ENCODE measurements around the gene UBASH3A. TPM values are rescaled to one million over a fixed set of nuclear protein-coding genes. Genes with fewer than 3 reads are reported as not detected.

UBASH3A gene
- polyA plus RNA-seq, 2 of the 4 experiments (the other 2 are of a cell fraction): not detected

GRCh38 chr21:42455196-42455595, 51.5 kb downstream of the UBASH3A start:
- ATAC-seq: no peak
- TF ChIP-seq BCL3 (IDR thresholded peaks at IDR 0.05) (no peak), HES2 (IDR thresholded peaks at IDR 0.05) (no peak), MYC (IDR thresholded peaks at IDR 0.05; ENCODE audit: borderline replicate concordance, low read length) (no peak), FOXS1 (CRISPR knock-in tag; IDR thresholded peaks at IDR 0.05) (no peak), JUNB (IDR thresholded peaks at IDR 0.05) (no peak), EHMT2 (IDR thresholded peaks at IDR 0.05; ENCODE audit: low read depth) (no peak), POLR2AphosphoS2 (conservative IDR thresholded peaks at IDR 0.05; ENCODE audit: low read length) (no peak), JUN (IDR thresholded peaks at IDR 0.05) (no peak), EHF (CRISPR knock-in tag; IDR thresholded peaks at IDR 0.05) (no peak), KDM5A (IDR thresholded peaks at IDR 0.05) (no peak), ZSCAN20 (CRISPR knock-in tag; IDR thresholded peaks at IDR 0.05) (no peak)
- 72% methylated on average over 9 of the region's 9 CpGs for WGBS (ENCODE audit: missing lambda C conversion rate)
- Histone ChIP-seq H3K27ac (no peak overlapping the region), H3K4me3 (no peak overlapping the region), H3K4me2 (no peak overlapping the region), H3K4me1 (peaks cover 3% of the 10 kb centered on the region; the same call in 1 of the 3 replicates), H3K9me3 (no peaks in the 10 kb centered on the region)
- no peak for DNase-seq (ENCODE audit: low read depth in 1 of 2, low spot score in 1 of 2)
- CTCF ChIA-PET: interaction anchor here (1.2 kb wide), 2 partner anchors 12 to 73 kb away, joined by 4 read pairs; no protein-coding TSS in a partner anchor
- POLR2A ChIA-PET: no interaction called here
- no peak for FAIRE-seq

GRCh38 chr21:42455754-42456440, 52.2 kb downstream of the UBASH3A start:
- no peak for ATAC-seq
- H3K9me3 ChIP-seq: no peaks in the 10 kb centered on the region
- ChIA-PET POLR2A (no interaction called here), CTCF (interaction anchor here (0.7 to 1.2 kb wide), 2 partner anchors 11 to 82 kb away, joined by 3 read pairs; no protein-coding TSS in a partner anchor)
- no peak for FAIRE-seq
- DNase-seq (ENCODE audit: low read depth in 1 of 2, low spot score in 1 of 2): no peak
- 53% methylated on average over 10 of the region's 10 CpGs for WGBS (ENCODE audit: missing lambda C conversion rate)
- no peak overlapping the region for H3K27ac ChIP-seq
- H3K4me1 ChIP-seq: no peaks in the 10 kb centered on the region
- H3K4me3 ChIP-seq: no peak overlapping the region
- H3K4me2 ChIP-seq: no peak overlapping the region
- TF ChIP-seq HEYL (CRISPR knock-in tag; IDR thresholded peaks at IDR 0.05): no peak
- TF ChIP-seq MAZ (IDR thresholded peaks at IDR 0.05; ENCODE audit: borderline replicate concordance, low read depth, low read length): no peak
- no peak for TF ChIP-seq ZSCAN20 (CRISPR knock-in tag; IDR thresholded peaks at IDR 0.05)
- TF ChIP-seq CBX8 (IDR thresholded peaks at IDR 0.05): no peak
- TF ChIP-seq FOXS1 (CRISPR knock-in tag; IDR thresholded peaks at IDR 0.05): no peak
- TF ChIP-seq RCOR1 (IDR thresholded peaks at IDR 0.05; ENCODE audit: low read depth, low read length): no peak
- no peak for TF ChIP-seq HOXB5 (CRISPR knock-in tag; IDR thresholded peaks at IDR 0.05)
- no peak for TF ChIP-seq ATOH8 (CRISPR knock-in tag; IDR thresholded peaks at IDR 0.05; ENCODE audit: low read depth)
- no peak for TF ChIP-seq PHF8 (IDR thresholded peaks at IDR 0.05; ENCODE audit: borderline replicate concordance, low read depth)

- WGBS (ENCODE audit: missing lambda C conversion rate): 73% methylated on average over 8 of the region's 8 CpGs
- no peak for TF ChIP-seq RCOR1 (IDR thresholded peaks at IDR 0.05; ENCODE audit: low read depth, low read length)
- no peak for TF ChIP-seq RAD21 (conservative IDR thresholded peaks at IDR 0.05 in 1 of 2, IDR thresholded peaks at IDR 0.05 in 1 of 2)
- TF ChIP-seq CHD4 (IDR thresholded peaks at IDR 0.05; ENCODE audit: borderline replicate concordance): no peak
- no peak for TF ChIP-seq MAX (IDR thresholded peaks at IDR 0.05)
- TF ChIP-seq EHF (CRISPR knock-in tag; IDR thresholded peaks at IDR 0.05): no peak
- TF ChIP-seq USF2 (IDR thresholded peaks at IDR 0.05): no peak
- no peak for TF ChIP-seq ZNF302 (CRISPR knock-in tag; IDR thresholded peaks at IDR 0.05)
- TF ChIP-seq EHMT2 (IDR thresholded peaks at IDR 0.05; ENCODE audit: low read depth): no peak
- no peak for TF ChIP-seq ESRRA (IDR thresholded peaks at IDR 0.05; ENCODE audit: borderline replicate concordance, low read length)
- TF ChIP-seq ATOH8 (CRISPR knock-in tag; IDR thresholded peaks at IDR 0.05; ENCODE audit: low read depth): no peak
- no peak for TF ChIP-seq MYC (IDR thresholded peaks at IDR 0.05; ENCODE audit: borderline replicate concordance, low read length)
- TF ChIP-seq RNF2 (IDR thresholded peaks at IDR 0.05; ENCODE audit: borderline replicate concordance, low read depth): no peak
- TF ChIP-seq KDM1A (IDR thresholded peaks at IDR 0.05; ENCODE audit: low read depth): no peak
- no peak for TF ChIP-seq TP53 (CRISPR knock-in tag; IDR thresholded peaks at IDR 0.05)
- no peak for TF ChIP-seq CBX2 (IDR thresholded peaks at IDR 0.05; ENCODE audit: borderline replicate concordance, low read depth)
Measured at GRCh38 chr21:42456457-42456856, 52.8 kb downstream of the UBASH3A start.

More at GRCh38 chr21:42456457-42456856, 52.8 kb downstream of the UBASH3A start:
- no peaks in the 10 kb centered on the region for H3K4me1 ChIP-seq
- POLR2A ChIA-PET: no interaction called here
- no peak overlapping the region for H3K27ac ChIP-seq
- no peak for ATAC-seq
- no peak overlapping the region for H3K4me3 ChIP-seq
- CTCF ChIA-PET: interaction anchor here (0.7 to 1.4 kb wide), 3 partner anchors 11 to 311 kb away, joined by 3 to 4 read pairs (median 3); no protein-coding TSS in a partner anchor
- H3K9me3 ChIP-seq: no peaks in the 10 kb centered on the region
- no peak overlapping the region for H3K4me2 ChIP-seq
- DNase-seq (ENCODE audit: low read depth in 1 of 2, low spot score in 1 of 2): no peak
- FAIRE-seq: no peak

Measured in A549 (cell line).